PFSK-1 (cell line): Measurements from ENCODE around the gene PPL.

Experiments
- POLR2AphosphoS5 ChIP-seq: IDR thresholded peaks from 2 replicates; pipeline ENCODE4 v1.6.1; 2012; ENCODE audit warnings: low read depth, mild to moderate bottlenecking, control low read depth, low read length, moderate library complexity
- REST ChIP-seq, 2 experiments: IDR thresholded peaks; 2 replicates each; pipeline versions ENCODE4 v1.6.1 to v1.8.0; 2011 to 2012; ENCODE audit warnings: low read depth in 2 of 2, low read length in 2 of 2, control low read depth in 1 of 2, inconsistent platforms in 1 of 2, mild to moderate bottlenecking in 1 of 2, moderate library complexity in 1 of 2; ENCODE audit not compliant: insufficient read depth in 1 of 2
- SIN3A ChIP-seq: IDR thresholded peaks from 2 replicates; pipeline ENCODE4 v1.6.1; 2012; ENCODE audit warnings: mild to moderate bottlenecking, low read length, moderate library complexity, borderline replicate concordance; ENCODE audit not compliant: insufficient read depth
- TAF1 ChIP-seq: IDR thresholded peaks from 2 replicates; pipeline ENCODE4 v1.6.1; 2012; ENCODE audit warnings: low read length, control low read depth, borderline replicate concordance; ENCODE audit not compliant: insufficient read depth

- no peak for TF ChIP-seq POLR2AphosphoS5
- TF ChIP-seq TAF1, result no peak
- TF ChIP-seq REST (IDR thresholded peaks at IDR 0.05; ENCODE audit: insufficient read depth in 1 of 2, low read depth in 2 of 2, low read length in 2 of 2), result no peak
- no peak for TF ChIP-seq SIN3A
Observed at GRCh38 chr16:4891886-4892216, 45.1 kb downstream of the PPL start.
